ENCODE data around the gene ZCCHC14. TPM values are rescaled to one million over a fixed set of nuclear protein-coding genes. Genes with fewer than 3 reads are reported as not detected.
A peak's percentile ranks its signal among the peaks of the same experiment; 100 is the strongest.
"Not testable (repeated sequence)": the region's sequence is repeated elsewhere in the genome, so short reads cannot be mapped to it uniquely, and the experiment has no call there.

ZCCHC14 gene
- total RNA-seq, 1 donor from 2014 or later, result 5.8 TPM

DNA sequence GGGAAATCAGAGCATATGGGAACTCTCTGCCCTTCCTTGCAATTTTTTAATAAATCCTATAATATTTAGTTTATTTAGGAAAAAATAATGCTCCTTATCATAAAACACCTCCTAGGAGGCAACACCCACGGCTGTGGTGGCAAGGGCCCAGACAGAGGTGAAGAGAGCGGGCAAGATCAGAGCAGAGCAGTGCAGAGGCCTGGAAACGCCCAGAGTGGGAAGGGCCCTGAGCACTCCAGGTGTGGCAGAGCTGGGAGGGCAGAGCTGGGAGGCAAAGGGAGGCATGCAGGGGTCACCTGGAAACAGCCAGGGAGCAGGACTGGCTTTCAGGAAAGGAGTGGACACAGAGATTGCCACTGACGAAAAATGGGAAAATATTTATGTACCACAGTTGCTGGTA lies 126.5 kb downstream of the ZCCHC14 start:
- DNase-seq (ENCODE audit: low read depth in 2 of 2), result no peak

DNA sequence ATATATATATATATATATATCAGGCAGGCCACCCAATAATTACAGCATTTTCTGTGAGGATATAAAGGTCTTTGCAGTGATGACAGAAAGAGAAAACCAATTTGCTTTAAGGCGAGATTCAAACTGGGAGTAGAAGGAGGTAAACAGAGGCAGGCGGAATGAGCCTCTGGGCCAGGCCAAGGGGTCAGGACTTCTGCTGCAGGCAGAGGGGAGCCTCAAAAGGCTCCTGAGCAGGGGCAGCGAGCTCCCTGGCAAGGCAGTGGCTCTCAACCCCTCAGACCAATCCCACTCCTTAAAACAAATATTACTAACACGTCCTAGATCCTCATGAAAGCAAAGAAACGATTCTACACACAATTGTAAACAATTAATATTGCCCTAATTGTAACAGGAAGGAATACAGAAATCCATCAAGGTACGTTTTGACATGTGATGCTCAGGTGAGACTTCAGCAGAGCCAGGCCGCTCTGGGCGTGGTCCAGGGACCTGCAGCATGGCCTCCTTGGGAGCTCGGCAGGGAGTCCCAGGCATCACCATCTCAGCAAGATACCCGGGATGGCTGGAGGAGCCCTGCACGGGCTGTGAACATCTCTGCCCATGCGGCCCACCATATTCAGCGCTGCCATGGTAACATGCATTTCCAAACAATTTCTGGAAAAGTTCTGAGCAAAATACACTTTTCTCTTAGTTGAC lies 127.7 kb downstream of the ZCCHC14 start:
- no peak for DNase-seq (ENCODE audit: low read depth in 2 of 2)

DNA sequence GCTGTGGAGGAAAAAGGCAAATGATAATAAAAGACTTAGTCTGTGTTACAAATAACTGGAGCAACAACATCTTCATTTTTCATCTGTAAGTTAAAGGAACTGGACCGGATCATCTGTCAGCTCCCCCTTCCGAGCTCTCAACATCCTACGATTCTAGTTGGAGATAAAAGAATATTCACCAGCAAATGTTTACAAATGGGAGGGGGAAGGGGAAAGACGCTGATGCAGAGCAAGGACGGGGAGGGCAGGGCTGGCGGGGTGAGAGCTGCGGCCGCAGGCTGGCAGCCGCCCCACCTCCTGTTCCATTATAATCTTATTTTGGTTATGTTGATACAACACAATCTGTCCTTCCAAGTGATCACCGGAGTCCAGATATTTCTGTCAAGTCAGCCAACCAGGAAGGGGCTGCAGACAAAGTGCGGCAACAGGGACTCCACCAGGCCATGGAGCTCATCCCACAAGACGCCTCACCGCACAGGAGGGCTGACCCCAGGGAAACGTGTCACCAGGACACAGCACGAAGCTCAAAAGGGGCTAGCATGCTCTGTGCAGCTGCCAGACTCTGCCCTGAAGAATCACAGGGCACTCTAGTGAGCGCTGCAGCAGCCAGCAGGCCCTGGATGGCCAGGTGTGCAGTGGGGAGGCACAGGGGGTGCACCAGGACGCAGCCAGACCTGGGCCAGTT lies 128.9 kb downstream of the ZCCHC14 start:
- peak in 1 of 2 donors; percentile 7 for DNase-seq (ENCODE audit: low read depth in 2 of 2)

DNA sequence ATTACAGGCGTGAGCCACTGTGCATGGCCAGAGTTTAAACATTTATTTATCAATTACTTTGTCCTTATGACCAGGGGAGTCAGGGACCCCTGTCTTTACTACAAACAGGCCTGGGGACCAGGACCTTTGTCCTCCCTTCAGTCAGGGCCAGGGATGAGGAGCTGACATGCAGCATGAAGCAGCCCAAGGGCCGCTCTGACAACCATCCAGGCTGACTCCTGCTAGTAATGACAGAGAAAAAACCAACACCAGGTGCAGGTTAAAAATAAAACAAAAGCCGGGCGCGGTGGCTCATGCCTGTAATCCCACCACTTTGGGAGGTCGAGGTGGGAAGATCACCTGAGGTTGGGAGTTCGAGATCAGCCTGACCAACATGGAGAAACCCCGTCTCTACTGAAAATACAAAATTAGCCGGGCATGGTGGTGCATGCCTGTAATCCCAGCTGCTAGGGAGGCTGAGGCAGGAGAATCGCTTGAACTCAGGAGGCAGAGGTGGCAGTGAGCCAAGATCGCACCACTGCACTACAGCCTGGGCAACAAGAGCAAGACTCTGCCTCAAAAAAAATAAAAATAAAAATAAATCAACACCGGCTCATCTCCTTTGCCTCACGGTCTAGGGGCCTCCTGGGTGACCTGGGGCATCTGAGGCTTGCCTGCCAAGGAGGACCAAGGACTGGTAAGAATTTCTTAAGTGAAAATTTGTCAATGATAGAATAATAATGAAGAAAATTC lies 129.8 kb downstream of the ZCCHC14 start:
- DNase-seq (ENCODE audit: low read depth in 2 of 2), result not testable (repeated sequence)

DNA sequence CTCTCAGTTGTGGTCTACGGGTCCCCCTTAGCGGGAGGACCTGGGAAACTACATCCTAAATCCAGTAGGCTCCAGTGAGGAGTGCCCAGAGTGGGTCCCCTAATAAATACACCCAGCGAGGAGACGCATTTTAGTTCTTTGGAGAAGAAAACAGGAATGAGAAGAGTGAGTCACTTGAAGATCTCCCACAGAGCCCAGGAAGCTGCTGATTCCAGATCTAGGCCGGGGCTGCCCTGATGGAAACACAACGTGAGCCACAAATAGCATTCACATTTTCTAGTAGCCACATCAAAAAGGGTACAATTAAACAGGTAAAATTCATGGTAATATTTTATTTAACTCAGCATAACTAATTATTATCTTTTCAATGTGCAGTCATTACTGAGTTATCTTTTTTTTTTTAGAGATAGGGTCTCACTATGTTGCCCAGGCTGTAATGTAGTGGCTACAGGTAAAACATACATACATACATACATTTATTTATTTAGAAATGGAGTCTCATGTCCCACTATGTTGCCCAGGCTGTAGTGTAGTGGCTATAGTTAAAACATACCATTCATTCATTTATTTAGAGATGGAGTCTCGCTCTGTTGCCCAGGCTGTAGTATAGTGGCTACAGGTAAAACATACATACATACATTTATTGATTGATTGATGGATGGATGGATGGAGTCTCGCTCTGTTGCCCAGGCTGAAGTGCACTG lies 130.8 kb downstream of the ZCCHC14 start:
- DNase-seq (ENCODE audit: low read depth in 2 of 2), result no peak

DNA sequence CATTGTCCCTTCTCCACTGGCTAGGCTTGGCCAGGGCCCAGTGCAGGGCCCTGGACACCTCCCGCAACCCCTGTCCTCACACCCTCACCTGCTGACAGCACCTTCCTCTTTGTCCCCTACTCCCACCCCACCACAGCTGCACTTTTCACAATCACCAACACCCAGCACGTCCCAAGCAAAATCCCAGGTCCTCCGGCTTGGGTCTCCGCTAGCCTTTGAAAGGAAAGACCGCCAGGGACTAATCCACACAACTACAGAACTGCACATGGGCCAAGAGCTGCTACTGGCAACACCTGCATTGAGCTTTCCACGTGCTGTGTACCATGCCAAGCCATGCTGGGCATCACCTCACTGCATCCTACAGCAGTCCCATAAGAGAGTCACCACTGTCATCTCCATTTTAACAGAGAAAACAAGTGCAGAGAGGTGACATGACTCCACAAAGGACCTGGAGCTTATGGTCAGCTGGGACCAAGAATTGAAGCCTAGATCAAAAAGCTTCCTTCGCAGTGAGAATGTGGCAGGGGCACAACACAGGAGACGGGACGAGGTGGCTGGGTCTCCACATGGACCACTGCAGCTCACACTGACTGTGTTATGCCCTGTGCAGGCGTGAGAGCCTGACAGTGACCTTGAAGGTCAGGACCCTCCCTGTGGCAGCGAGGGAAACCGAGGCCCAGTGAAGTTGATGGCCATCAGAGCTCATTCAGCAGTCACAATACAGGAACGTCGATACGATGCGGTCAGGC lies 131.8 kb downstream of the ZCCHC14 start:
- no peak for DNase-seq (ENCODE audit: low read depth in 2 of 2)

DNA sequence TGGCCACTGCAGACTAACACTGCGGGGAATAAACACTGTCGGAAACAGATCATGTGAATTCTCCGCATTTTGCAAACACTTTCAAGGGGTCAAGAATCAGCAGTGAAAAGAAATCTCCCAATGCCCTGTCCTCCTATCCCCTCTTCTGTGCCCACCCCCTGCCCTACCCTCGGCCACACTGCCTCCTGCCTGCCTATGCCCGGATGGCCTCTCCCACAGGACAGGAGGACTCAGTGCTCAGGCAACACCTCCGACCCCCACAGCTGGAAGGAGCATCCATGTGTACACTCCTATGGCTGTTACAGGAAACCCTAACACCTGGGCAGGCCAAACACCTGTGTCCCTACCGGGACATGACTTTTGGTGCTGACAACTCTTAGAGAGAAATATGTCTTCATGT lies 133.7 kb downstream of the ZCCHC14 start:
- no peak for DNase-seq (ENCODE audit: low read depth in 2 of 2)

DNA sequence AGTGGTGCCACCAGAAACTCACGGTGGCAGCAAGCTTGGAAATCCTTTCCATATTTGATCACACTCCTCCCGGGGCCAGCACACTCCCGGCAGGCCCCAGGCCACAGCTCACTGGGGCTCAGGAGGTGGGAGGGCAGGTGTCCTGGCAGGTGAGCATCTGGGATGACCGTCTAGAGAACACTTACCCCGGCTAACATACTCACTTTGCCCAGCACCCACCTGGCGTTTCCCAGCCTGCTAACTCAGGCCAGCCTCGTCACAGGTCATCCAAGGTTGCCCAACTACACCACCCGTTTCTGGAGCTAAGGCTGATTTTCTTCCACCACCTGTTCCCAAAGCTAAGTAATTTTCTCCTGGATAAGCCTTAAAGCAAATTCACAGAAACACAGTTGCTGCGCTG lies 134.1 kb downstream of the ZCCHC14 start:
- DNase-seq (ENCODE audit: low read depth in 2 of 2), result no peak

DNA sequence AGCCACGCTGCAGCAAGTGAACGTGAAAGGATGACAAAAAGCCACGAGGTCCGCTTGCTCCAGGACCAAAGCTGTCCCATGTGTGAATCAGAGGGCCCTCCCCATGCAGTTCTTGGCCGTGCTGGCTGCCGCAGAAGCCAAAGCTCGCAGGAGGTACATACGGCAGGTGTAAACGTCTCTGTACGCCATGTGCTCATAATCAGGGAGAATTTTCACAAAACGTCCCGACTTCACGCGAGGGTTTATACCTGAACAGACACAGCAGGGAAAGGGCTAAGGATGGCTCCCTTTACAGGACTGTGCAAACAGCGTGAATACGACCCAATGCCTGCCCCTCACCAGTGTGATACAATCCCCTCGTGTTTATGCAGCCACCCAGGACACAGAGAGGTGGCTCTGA lies 134.6 kb downstream of the ZCCHC14 start:
- no peak for DNase-seq (ENCODE audit: low read depth in 2 of 2)

DNA sequence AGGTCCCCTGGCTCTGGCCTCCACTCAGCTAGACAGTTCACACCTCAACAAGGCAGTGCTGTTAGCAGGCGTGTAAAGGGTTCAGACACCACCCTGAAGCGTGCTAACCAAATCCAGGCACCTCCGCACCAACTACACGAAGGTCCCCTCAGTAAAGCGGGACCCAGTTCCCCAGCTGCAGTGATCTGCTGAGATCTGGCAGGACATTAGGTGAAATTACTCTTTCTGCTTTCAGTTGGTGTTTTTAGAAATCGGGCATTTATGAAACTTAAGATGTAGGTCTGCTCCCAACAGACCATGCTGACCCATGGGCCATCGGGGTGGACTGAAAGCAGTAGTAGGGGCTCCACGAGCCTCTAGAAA lies 136.4 kb downstream of the ZCCHC14 start:
- no peak for DNase-seq (ENCODE audit: low read depth in 2 of 2)

Other genes starting within 250 kb of the ZCCHC14 start
- 2.0 and 2.8 TPM in 2 replicates for gene C16orf95, start 175.6 kb downstream of the ZCCHC14 start, total RNA-seq
- gene FBXO31, start 109.2 kb downstream of the ZCCHC14 start, total RNA-seq, result 14.9 and 21.7 TPM in 2 replicates
- gene MAP1LC3B, start 100.7 kb downstream of the ZCCHC14 start, total RNA-seq, result 20.9 and 33.3 TPM in 2 replicates
- 0.64 and 1.3 TPM in 2 replicates for gene JPH3, start 109.5 kb upstream of the ZCCHC14 start, total RNA-seq

All from dermis microvascular lymphatic vessel endothelial cell (primary cell).